Measurements from ENCODE around the gene SIX6.

Gene SIX6

DNA sequence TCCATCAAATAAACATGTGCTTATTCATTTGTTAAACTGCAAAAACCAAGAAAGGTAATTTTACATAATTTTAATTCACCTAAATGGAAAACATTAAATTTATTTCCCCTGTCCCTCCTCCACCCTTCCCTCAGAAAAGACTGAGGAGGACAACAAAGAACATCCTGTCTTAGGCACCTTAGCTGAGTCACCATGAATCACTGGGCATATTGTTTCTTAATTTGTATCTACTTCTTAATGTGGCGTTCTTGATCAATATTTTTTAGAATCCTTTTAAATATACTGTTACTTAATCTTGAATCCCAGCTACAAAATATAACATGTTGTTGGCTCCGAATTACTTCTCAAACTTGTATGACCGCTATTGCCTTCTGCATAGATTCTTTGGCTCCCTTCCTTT is 23.5 kb downstream of the SIX6 start:
- ChIA-PET POLR2A (no interaction called here), CTCF (no interaction called here)
- no peak overlapping the region for H3K4me3 ChIP-seq (ENCODE audit: low read depth, low read length)
- DNase-seq (ENCODE audit: low read depth, low spot score): no peak
- TF ChIP-seq, protein P1, sequence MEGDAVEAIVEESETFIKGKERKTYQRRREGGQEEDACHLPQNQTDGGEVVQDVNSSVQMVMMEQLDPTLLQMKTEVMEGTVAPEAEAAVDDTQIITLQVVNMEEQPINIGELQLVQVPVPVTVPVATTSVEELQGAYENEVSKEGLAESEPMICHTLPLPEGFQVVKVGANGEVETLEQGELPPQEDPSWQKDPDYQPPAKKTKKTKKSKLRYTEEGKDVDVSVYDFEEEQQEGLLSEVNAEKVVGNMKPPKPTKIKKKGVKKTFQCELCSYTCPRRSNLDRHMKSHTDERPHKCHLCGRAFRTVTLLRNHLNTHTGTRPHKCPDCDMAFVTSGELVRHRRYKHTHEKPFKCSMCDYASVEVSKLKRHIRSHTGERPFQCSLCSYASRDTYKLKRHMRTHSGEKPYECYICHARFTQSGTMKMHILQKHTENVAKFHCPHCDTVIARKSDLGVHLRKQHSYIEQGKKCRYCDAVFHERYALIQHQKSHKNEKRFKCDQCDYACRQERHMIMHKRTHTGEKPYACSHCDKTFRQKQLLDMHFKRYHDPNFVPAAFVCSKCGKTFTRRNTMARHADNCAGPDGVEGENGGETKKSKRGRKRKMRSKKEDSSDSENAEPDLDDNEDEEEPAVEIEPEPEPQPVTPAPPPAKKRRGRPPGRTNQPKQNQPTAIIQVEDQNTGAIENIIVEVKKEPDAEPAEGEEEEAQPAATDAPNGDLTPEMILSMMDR (IDR thresholded peaks at IDR 0.05; ENCODE audit: insufficient read depth, low read length, missing control alignments): no peak

DNA sequence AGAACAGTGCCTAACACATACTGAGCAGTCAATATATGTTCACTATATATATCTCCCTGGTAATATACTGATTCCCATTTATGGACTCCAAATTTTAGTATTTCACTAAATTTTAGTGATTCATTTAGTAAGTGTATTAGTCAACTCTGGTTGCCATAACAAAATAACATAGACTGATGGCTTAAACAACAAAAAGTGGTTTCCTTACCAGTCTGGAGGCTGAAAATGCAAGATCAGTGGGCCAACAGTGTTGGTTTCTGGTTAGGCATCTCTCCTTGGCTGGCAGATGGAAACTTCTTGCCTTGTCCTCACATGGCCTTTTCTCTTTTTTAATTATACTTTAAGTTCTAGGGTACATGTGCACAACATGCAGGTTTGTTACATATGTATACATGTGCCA is 28.7 kb downstream of the SIX6 start:
- TF ChIP-seq, protein P1 (IDR thresholded peaks at IDR 0.05; ENCODE audit: insufficient read depth, low read length, missing control alignments): no peak
- H3K4me3 ChIP-seq (ENCODE audit: low read depth, low read length): no peak overlapping the region
- CTCF ChIA-PET: no interaction called here
- POLR2A ChIA-PET: no interaction called here
- DNase-seq (ENCODE audit: low read depth, low spot score): no peak

DNA sequence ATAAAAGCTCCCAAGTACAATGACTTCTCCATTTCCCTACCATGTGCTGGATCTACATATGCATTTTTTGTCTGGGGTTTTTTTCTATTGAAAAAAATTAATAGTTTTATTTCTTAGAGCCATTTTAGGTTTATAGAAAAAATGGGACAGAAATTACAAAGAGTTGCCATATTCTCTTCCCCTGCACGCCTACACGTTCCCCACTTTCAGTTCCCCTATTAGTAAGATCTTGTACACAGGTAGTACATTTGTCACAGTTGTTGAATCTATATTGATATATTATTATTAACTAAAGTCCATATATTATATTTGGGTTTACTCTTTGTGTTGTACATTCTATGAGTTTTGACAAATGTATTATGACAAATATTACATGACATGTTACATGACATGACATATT is 35.7 kb downstream of the SIX6 start:
- no peak for DNase-seq (ENCODE audit: low read depth, low spot score)
- ChIA-PET CTCF (no interaction called here), POLR2A (no interaction called here)
- H3K4me3 ChIP-seq (ENCODE audit: low read depth, low read length): no peak overlapping the region
- TF ChIP-seq, protein P1 (IDR thresholded peaks at IDR 0.05; ENCODE audit: insufficient read depth, low read length, missing control alignments): no peak

- CTCF ChIA-PET: interaction anchor here (1.3 kb wide), 1 partner anchor 8 kb away, joined by 4 read pairs; no protein-coding TSS in a partner anchor
- DNase-seq (ENCODE audit: low read depth, low spot score): no peak
- no peak overlapping the region for H3K4me3 ChIP-seq (ENCODE audit: low read depth, low read length)
- POLR2A ChIA-PET: no interaction called here
- TF ChIP-seq, protein P1 (IDR thresholded peaks at IDR 0.05; ENCODE audit: insufficient read depth, low read length, missing control alignments): no peak
Measured at GRCh38 chr14:60553808-60554207, 44.9 kb downstream of the SIX6 start.

GRCh38 chr14:60561845-60562746 is 53.1 kb downstream of the SIX6 start:
- POLR2A ChIA-PET: no interaction called here

More at GRCh38 chr14:60561845-60562746, 53.1 kb downstream of the SIX6 start:
- TF ChIP-seq, protein P1 (IDR thresholded peaks at IDR 0.05; ENCODE audit: insufficient read depth, low read length, missing control alignments): peak; percentile 72
- H3K4me3 ChIP-seq (ENCODE audit: low read depth, low read length): no peak overlapping the region
- CTCF ChIA-PET: interaction anchor here (0.6 to 9.1 kb wide), 18 partner anchors 9 to 727 kb away, joined by 3 to 162 read pairs (median 3); no protein-coding TSS in a partner anchor
- DNase-seq (ENCODE audit: low read depth, low spot score): no peak

Measured in AG04449 (cell line).